ENCODE results near the gene CDC42EP3.

CDC42EP3 gene

DNA sequence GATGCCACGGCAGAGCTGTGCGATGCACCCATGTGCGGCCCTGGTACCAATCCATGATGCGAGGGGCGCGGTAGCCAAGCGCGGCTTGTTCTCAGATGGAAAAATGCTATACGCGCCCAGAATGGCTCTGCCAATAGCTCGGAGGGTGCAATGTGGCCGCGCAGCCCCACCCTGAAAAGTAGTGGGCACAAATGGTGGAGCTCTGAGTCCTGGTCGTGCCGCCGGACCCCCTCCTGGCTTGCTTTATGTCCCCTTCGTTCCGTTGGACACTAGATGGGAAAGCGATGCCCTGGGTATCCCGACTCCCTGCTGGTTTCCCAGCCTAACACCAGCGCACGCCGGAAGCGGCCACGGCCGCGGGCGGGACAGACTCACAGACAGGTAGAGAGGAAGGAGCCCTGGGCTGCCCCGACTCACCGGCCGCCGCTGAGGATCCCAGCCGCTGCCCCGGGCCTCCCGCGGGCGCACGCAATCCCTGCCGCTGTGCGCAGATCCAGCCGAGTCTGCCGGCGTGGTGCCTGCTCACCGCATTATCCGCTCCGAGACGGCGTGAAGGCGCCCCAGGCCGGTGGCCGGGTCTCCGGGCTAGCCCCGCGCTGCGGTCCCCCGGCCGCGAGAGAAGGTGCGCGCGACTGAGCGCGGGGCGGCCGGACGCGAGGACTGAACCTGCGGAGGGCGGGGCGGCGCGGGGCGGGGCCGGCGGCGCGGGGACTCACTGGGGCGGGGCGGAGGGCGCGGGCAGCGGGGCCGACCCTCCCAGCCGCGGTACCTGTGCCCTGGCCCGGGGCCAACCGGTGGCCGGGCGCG, at the start of gene CDC42EP3:
CDC42EP3 (minus strand) TSS at position 634 of the 807 bp plus-strand sequence. CDS start 25,055 bp downstream, outside the sequence.
- peak; percentile 66 for DNase-seq

- no peak for DNase-seq
Measured at GRCh38 chr2:37721201-37721560, 49.7 kb upstream of the CDC42EP3 start.

DNA sequence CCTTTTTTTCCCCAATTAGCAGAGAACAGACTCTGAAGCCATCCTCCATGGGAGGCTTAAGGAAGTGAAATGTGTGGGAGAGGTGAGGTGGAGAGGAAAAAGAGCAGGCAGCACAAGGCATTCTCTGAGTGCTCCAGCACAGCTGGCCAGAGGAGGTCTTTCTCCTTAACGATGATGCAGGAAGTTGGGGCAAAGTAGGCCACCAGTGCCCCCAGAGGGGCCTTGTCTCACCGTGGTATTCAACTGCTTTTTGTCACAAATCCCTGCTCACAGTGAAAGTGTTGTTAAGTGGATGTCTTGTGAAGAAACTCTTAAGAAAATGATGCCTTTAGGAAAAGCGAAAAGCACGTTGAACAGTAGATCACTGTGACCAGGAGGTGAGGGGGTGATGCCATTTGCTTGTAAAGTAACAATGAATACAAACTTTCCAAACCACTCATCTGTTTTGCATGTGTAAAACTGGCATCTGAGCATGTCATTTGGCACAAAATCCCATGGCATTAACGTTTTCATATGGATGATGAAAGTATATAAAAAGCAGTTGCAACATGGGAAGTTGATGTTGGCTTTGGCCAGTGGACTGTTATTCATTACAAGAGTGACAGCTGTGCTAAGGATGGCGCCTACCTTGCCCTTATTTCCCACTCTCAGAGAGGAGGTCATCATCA, 49.2 kb upstream of the CDC42EP3 start:
- DNase-seq: peak; percentile 46

- DNase-seq: peak; percentile 90
Measured at GRCh38 chr2:37718515-37719161, 47.2 kb upstream of the CDC42EP3 start.

DNA sequence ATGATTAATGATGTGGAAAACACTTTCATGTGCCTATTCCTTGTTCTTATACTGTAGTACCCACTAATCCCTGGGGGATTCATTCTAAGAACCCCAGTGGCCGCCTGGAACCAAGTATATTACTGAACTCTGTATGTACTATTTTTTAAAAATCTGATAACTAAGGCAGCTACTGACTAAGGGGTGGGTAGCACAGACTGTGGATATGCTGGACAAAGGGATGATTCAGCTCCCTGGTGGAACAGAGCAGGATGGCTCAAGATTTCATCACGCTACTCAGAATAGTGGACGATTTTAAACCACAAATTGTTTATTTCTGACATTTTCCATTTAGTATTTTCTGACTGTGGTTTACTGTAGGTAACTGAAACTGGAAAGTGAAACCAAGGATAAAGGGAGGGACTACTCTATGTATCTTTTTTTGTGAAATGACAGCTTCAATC, 41.8 kb upstream of the CDC42EP3 start:
- peak; percentile 93 for DNase-seq

GRCh38 chr2:37711831-37712230, 40.4 kb upstream of the CDC42EP3 start:
- DNase-seq: peak; percentile 42

- peak; percentile 74 for DNase-seq
Measured at GRCh38 chr2:37711308-37711731, 39.9 kb upstream of the CDC42EP3 start.

DNA sequence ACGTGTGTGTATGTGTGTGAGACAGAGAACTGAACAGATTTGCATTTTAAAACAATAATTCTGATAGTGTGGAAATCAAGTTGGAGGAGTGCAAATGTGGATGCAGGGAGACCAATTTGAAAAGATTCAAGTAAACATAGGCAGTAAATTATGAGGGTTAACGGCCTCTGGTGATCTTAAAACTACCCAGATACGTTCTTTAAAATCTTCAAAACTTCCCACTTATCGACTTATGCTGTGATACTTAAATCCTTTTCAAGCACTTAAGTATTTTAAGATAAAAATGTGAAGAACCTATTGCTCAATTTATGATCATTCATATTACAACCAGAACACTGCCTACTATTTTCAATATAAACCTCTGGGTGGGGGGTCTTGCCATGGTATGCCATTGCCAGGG, 37.7 kb upstream of the CDC42EP3 start:
- DNase-seq: no peak

DNA sequence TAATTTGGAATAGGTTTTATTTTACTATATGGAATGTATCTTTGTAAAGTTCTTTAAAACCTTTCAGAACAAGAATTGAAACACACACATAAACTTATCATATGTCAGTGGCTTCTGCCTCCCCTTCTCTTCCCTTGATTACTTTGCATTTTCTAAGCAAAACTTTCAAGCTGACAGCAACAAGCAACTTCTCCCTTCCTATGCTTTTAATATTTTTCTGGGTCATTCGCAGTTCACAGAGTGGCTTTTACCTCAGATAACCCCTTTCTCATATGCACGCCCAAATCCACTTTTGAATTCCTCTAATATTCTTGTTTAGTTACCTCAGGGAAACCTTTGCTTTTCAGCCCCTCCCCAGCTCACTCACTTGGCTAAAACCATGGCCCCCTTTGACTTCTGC, 36.7 kb upstream of the CDC42EP3 start:
- peak; percentile 61 for DNase-seq

- no peak for DNase-seq
Measured at GRCh38 chr2:37707393-37707792, 36.0 kb upstream of the CDC42EP3 start.

DNA sequence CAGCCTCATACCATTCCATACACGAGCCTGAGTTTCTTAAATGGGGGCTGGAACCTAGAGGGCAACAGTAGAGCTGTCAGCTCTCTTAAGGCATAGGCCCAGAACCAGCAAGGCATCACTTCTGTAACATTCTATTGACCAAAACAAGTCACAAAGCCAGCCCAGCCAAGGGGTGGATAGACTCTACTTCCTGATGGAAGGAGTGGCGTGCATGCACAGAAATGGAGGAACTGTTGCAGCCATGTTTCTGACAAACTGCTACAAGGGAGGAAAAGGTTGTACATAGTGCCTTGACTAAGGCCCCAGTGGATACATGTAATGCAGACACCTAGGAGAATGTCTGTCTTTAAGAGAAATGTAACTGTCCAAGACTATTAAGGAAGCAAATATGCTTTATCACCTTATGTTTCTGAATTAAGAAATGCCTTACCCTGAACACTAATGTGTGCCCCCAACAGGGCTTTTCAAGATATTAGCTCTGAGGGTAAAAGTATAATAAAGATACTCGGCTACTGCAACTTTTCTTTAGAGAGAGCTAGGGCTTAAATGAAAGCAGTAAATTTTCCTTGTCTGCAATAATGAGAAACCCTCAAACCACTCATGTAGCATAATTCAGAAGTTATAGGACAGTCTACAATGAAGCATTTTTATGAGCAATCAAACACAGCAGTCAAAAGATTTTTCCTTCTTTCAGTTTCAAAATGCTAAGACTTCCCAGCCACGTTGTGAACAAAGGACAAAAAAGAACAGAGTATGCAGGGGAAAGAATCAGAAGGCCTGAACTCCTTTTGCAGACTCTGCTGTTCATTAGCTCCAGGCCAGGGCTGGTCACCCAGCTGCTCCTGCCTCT, 35.1 kb upstream of the CDC42EP3 start:
- no peak for DNase-seq

- no peak for DNase-seq
Measured at GRCh38 chr2:37705191-37705590, 33.7 kb upstream of the CDC42EP3 start.

GRCh38 chr2:37698931-37699481, 27.6 kb upstream of the CDC42EP3 start:
- no peak for DNase-seq

GRCh38 chr2:37695336-37695735, 23.9 kb upstream of the CDC42EP3 start:
- DNase-seq: no peak

DNA sequence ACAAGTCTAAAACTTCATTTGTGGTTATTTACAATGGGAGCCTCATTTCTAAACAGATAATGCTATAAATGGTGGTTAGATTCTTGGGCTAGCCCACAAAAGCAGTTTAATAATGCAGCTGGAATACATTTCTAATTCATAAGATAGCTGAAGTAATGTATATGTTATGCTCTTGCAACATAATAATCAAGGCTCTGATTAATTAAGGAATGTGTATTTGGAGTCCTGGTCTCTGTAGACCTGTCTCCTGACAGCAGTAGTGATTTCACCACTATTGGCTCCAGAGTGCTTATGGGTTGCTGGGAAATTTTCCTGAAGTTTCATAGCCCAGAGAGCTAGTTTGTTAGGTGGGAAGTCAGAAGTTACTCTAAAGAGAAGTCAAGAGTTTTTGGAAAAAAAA, 21.3 kb upstream of the CDC42EP3 start:
- no peak for DNase-seq

- no peak for DNase-seq
Measured at GRCh38 chr2:37689751-37690150, 18.3 kb upstream of the CDC42EP3 start.

GRCh38 chr2:37688771-37689468, 17.5 kb upstream of the CDC42EP3 start:
- no peak for DNase-seq

DNA sequence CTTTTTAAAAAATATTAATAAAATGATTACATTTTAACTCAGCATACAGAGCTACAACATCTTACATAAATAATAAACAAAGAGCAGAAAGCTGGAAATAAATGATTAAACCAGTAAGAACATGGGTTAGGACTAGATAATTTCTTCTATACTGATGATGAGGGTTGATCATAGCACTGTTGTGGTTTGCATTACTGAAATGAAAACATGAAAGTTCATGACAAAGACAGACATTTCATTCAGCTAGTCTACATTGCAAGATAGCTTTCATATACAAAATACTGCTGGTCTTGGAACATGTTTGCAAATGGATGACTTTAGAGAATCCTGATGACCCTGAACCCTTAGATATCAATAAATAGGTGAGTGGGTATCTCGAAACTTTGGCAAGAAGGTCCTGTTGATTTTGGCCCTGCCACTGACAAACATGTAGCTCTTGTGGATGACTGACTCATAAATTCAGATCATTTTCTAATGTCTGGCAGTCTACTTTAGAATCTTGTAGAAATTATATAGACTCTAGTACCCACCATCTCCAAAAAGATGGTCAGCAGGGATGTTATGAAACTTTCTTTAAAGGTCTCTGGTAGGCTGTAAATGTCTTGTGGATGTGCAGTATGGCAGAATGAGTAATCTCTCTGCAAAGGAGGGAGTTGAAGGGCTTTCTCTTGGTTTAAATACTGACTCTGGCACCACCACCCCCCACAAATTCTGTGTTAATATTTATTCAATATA, 15.5 kb upstream of the CDC42EP3 start:
- DNase-seq: peak; percentile 15

GRCh38 chr2:37684809-37685208, 13.4 kb upstream of the CDC42EP3 start:
- no peak for DNase-seq

- no peak for DNase-seq
Measured at GRCh38 chr2:37683921-37684780, 12.7 kb upstream of the CDC42EP3 start.

All from OCI-M1 (cell line).